A549 (cell line): ENCODE results near the gene SRGAP3.

Experiments
- CEBPB ChIP-seq, 2 experiments: fragments of >200 bp in 1 of 2; sonication (Bioruptor Twin) in 1 of 2; formaldehyde crosslinking in 1 of 2; IDR thresholded peaks; 2 replicates each; pipeline ENCODE4 v1.6.1; 2012 to 2016
- EP300 ChIP-seq, 2 experiments: fragments of >200 bp; sonication (Bioruptor Twin); formaldehyde crosslinking; IDR thresholded peaks; 2 replicates in 1 of 2; 3 replicates in 1 of 2; pipeline ENCODE4 v1.6.1; 2016 to 2017
- KDM5A ChIP-seq: fragments of 200-600 bp; sonication (generic); IDR thresholded peaks from 2 replicates; pipeline ENCODE4 v1.6.1; 2016; ENCODE audit warnings: antibody characterized with exemption, mild to moderate bottlenecking
- MAZ ChIP-seq: fragments of 150-350 bp; IDR thresholded peaks from 2 replicates; pipeline ENCODE4 v1.6.1; 2014; ENCODE audit warnings: antibody characterized with exemption, low read depth, low read length, borderline replicate concordance
- PBX3 ChIP-seq: IDR thresholded peaks from 2 replicates; pipeline ENCODE4 v1.6.1; 2012
- POLR2A ChIP-seq: IDR thresholded peaks from 2 replicates; pipeline ENCODE4 v1.6.1; 2012; ENCODE audit warnings: mild to moderate bottlenecking, low read length
- RFX5 ChIP-seq: fragments of 450-650 bp; IDR thresholded peaks from 2 replicates; pipeline ENCODE4 v1.7.1; 2014; ENCODE audit warnings: antibody characterized with exemption, mild to moderate bottlenecking, moderate library complexity
- USF2 ChIP-seq: fragments of 450-650 bp; IDR thresholded peaks from 2 replicates; pipeline ENCODE4 v1.6.1; 2014; ENCODE audit warnings: antibody characterized with exemption
- TF ChIP-seq, protein P1 (sequence below): fragments of >200 bp; sonication (Bioruptor Twin); formaldehyde crosslinking; IDR thresholded peaks from 3 replicates; pipeline ENCODE4 v1.5.1; 2016
- TF ChIP-seq, protein P2 (sequence below): fragments of 150-350 bp; IDR thresholded peaks from 2 replicates; pipeline ENCODE4 v1.6.1; 2014; ENCODE audit warnings: low read depth, mild to moderate bottlenecking, low read length

DNA sequence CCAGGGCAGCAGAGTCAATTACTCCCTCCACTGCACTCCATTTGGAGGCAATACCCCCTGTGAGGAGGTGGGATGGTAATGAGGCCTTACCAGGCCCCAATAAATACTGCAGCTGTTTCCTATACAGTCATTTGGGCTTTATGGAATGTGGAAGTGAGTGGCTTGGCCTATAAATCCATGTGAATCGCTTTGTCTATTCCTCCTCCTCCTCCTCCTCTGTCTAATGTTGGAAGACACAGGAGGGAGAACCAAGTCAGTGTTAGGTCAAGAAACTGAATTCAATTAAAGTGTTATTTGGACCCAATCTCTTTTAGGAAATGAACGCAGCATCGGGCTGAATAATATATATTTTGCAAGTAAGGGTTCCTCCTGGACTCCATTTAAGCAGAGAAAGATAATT is 17.3 kb upstream of the SRGAP3 start:
- TF ChIP-seq RFX5 (no peak), EP300 (IDR thresholded peaks at IDR 0.05) (no peak), MAZ (no peak), PBX3 (no peak), POLR2A (no peak), CEBPB (IDR thresholded peaks at IDR 0.05) (no peak), USF2 (no peak), KDM5A (no peak)
- TF ChIP-seq, protein P1, sequence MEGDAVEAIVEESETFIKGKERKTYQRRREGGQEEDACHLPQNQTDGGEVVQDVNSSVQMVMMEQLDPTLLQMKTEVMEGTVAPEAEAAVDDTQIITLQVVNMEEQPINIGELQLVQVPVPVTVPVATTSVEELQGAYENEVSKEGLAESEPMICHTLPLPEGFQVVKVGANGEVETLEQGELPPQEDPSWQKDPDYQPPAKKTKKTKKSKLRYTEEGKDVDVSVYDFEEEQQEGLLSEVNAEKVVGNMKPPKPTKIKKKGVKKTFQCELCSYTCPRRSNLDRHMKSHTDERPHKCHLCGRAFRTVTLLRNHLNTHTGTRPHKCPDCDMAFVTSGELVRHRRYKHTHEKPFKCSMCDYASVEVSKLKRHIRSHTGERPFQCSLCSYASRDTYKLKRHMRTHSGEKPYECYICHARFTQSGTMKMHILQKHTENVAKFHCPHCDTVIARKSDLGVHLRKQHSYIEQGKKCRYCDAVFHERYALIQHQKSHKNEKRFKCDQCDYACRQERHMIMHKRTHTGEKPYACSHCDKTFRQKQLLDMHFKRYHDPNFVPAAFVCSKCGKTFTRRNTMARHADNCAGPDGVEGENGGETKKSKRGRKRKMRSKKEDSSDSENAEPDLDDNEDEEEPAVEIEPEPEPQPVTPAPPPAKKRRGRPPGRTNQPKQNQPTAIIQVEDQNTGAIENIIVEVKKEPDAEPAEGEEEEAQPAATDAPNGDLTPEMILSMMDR, result no peak
- TF ChIP-seq, protein P2, sequence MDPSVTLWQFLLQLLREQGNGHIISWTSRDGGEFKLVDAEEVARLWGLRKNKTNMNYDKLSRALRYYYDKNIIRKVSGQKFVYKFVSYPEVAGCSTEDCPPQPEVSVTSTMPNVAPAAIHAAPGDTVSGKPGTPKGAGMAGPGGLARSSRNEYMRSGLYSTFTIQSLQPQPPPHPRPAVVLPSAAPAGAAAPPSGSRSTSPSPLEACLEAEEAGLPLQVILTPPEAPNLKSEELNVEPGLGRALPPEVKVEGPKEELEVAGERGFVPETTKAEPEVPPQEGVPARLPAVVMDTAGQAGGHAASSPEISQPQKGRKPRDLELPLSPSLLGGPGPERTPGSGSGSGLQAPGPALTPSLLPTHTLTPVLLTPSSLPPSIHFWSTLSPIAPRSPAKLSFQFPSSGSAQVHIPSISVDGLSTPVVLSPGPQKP, result no peak
